ENCODE results near the gene VLDLR.

VLDLR gene

DNA sequence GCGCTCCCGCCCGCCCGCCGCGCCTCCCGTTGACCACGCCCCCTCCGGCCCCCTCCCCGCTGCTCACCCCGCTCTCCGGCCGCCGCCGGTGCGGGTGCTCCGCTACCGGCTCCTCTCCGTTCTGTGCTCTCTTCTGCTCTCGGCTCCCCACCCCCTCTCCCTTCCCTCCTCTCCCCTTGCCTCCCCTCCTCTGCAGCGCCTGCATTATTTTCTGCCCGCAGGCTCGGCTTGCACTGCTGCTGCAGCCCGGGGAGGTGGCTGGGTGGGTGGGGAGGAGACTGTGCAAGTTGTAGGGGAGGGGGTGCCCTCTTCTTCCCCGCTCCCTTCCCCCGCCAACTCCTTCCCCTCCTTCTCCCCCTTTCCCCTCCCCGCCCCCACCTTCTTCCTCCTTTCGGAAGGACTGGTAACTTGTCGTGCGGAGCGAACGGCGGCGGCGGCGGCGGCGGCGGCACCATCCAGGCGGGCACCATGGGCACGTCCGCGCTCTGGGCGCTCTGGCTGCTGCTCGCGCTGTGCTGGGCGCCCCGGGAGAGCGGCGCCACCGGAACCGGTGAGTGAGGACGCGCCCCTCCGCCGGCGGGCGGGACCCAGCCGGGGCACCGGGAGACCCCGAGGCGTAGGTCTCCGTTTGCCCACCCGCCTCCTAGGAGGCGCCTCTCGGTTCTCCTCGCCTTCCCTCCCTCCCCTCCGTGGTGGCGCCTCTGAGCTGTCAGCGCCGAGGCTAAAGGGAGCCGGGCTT, at the start of gene VLDLR:
Gene VLDLR, plus strand, starts transcription at position 66 of the 739 bp plus-strand sequence. Its CDS starts 403 bp downstream, at position 469.
- DNase-seq, result peak; percentile 52

DNA sequence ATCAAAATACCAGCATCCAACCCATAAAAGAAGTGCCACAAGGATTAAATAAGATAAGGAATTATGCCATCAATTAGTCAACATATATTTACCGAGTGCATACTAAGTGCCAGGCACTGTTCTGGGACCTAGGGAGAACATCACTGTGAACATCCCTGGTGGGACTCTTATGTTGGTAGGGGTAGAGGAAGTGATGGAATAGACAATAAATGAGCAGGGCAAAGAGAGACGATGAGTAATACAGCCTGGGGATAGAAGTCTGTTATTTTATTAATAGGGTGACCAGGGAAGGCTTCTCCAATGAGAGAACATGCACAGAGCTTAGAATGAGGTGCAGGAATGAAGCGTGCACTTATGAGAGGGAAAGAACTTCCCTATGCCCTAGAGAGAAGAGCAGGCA, 47.4 kb upstream of the VLDLR start:
- no peak for DNase-seq

DNA sequence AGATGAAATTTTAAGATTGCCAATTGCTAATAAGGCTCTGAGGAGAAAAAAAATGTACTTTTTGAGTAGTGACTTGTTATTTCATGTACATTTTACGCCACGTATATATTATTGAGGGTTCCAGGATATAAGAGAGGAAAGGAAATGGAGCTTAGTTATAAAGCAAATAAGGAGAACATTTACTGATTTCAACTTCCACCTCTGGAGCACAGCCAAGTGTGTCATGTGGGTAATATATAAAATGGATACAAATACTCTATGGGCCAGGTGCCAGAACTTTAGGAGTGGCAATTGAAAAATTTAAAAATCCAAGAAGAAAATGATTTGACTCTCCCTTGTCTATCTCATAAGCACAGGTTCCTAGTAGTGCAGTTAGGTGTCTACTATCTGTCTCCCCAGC, 45.0 kb upstream of the VLDLR start:
- DNase-seq, result no peak

DNA sequence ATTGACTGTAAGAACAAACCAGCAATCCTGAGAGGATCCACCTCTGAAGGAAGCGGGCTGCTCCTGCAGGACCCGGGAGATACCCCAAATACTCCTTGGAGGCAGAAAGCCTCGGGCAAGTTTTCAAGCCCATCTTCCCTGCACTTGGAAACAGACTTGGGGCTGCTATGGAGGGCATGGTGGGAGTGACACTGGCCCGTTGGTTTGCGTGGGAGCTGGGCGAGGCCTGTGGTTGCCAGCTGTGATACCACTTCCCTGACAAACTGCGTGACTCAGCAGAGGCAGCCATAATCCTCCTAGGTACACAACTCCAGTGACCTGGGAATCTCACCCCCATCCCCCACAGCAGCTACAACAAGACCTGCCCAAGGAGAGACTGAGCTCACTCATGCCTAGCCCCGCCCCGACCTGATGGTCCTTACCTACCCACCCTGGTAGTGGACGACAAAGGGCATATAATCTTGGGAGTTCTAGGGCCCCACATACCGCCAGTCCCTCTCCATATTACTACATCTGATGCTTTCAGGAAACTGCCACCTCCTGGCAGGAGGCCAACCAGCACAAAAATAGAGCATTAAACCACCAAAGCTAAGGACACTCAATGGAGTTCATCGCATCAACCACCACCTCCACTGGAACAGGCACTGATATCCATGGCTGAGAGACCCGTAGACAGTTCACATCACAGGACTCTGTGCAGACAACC, 38.1 kb upstream of the VLDLR start:
- peak; percentile 4 for DNase-seq

DNA sequence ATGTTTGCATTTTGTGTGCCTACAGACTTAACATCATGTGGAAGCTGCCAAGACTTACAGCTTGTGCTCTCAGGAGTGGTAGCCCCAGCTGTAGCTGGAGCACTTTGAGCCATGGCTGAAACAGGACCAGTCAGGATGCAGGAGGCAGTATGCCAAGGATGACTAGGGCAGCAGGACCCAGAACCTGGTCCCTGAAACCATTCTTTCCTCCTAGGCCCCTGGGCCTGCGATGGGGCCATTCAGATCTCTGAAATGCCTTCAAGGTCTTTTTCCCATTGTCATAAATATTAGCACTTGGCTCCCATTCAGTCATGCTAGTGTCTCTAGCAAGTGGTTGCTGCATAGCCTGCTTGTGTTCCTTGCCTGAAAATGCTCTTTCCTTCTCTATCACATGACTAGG, 29.6 kb upstream of the VLDLR start:
- no peak for DNase-seq

DNA sequence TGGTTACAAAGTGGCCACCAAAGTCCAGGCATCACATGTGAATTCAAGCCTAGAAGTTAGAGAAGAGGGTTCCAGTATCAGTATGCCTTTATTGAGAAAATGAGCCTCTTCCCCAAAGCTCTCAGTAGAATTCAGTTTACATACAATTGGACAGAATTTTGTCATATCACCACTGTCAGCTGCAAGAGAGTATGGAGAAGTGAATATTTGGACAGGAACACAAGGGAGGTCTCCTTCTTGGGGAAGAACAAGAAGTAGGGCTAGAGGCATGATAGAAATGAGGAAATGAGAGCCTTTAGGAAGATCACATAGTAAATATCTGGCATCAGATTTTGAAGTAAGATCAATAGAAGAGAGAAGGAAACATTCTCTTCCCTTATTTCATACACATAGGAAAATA, 27.8 kb upstream of the VLDLR start:
- DNase-seq, result no peak

DNA sequence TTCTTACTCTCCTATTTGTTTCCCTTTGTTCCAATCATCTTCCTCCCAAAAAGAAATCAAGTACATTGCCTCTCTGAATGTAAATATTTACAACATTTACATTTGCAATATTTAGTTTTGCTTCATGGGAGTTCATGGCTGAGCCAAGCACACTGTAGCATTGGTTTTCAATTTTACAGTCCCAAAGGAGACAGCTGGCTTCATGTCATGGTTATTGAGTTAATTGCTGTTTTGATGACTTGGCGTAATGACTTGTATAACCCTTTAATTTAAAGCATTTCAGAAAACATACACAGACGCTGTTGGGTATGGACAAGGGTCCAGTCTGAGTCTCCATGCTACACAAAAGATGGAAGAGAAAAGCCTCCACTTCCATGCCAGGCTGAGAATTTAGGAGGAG, 25.6 kb upstream of the VLDLR start:
- no peak for DNase-seq

DNA sequence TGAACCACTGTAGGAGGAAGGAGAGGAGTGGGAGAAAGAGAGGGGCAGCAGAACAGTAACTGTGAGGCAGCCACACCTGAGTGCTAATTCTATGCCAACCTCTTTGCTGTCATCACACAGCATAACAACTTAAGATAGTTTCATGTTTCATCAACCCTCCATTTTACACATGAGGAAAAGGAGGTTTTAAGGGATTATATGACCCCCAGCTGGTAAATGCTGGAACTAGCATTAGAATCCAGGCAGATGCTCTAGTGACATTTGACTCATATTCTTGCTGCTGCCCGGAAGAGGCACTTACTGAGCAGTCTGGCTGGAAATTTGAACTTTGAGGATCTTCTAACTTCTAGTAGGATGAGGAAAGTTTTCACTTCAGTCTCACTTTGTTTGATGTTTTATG, 24.1 kb upstream of the VLDLR start:
- DNase-seq, result no peak

DNA sequence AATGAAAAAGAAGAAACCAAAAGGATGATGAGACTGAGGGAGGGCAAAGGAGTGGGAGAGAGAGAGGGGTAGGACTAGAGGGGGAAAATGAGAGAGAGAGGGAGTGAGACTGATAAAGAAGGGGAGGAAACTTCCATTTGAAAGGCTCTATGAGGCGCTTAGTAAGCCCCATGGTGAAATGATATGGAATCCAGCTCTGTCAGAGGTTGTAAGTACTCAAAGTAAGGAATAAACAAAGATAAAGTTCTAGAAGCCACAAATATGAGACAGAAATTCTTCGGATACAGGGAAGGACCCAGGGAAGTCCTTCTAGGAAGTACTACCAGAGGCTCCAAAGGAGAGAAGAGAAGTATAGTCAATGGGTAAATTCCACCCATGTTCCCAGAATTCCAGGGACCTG, 21.7 kb upstream of the VLDLR start:
- no peak for DNase-seq

DNA sequence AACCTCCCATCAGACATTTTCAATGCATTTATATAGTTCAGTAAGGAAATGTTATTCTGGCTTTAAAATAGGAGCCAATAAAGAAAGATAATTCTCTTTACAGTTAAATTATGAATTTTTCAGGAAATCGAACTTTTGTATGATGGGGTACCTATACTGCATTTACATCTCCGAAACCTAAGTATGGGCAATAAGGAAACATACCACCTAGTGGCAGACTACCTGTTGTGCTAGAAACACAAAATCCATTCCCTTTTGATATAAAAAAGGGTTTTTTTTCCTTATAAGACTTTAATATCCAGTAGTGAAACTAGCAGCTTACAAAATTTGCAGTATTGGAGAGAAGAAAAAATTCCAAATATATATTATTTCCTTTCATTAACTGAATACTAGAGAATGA, 21.3 kb upstream of the VLDLR start:
- no peak for DNase-seq

DNA sequence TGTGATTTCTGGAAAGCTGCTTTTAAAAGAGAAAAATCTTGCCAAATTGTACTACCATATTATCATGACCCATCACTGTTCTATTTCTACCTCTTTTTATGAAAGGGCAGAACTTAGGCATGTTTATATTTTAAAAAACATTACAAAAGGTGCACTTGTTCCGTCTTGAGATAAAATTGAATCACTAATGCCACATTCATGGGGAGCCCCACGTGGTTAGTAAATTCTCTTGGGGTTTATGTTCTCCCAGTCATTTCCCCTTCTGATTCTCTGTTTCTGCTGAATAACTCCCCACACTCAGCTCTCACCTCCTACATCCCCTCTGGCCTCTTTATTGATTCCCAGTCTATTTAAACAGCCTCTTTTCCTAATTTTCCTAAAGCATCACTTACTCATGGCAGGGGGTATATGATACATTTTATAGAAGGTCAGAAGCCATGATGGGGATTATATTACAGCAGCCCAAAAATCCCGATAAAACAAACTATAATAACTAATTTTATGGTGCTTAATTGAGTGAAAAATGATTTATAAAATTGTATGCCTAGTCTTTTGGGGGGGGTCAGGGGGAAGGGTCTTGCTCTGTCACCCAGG, 19.7 kb upstream of the VLDLR start:
- DNase-seq, result no peak

DNA sequence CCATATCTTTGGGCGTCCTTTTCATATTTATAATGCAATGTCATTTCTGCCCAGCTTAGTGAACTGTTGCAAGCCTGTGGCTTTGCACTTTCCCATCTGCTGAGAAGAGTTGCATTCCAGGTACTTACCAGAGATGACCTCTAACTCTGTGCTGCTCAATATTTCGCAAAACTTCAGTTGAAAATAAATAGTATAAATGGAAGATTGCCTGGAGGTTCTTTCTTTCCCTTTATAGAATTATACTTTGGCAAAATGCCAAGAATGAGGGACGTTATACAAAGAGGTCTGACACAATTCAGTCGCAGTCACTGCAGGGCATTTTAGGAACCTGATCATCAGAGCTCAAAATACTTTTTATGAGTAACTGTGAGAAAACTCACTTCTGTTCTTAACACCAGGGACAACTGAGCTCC, 18.9 kb upstream of the VLDLR start:
- no peak for DNase-seq

DNA sequence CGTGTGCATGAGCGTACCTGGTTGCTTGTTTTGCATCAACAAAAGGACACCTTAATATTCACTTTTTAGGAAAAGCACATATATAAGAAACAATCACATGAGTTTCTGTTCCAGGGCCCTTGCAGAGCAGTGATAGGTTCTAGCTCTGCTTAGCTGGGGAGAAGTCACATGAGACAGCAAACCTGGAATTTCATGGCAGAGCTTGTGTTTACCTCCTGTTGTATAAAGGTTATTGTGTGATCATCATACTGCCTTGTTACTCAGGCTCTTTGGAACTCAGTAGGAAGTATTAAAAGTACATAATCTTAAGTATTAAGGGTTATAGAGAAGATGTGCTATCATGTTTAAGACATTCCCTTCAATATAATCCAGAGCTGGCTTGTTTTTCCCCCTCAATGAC, 18.0 kb upstream of the VLDLR start:
- no peak for DNase-seq

DNA sequence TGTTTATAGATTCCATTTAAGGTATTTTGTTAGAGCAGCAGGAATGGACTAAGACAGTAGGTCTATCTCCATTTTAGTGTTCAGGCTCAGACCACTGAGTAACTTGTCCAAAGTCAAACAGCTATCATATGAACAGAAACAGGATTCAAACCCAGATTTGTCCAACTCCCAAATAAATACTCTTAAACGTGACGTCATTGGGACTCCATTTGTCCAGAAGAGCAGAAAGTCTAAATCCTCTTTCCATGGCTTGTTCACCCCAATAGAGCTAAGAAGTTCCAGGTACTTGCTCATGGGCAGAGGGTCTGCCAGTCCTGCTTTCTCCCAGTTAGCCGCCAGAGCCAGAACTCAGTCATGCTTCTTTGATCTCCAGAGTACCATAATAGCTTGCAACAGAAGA, 16.3 kb upstream of the VLDLR start:
- no peak for DNase-seq

DNA sequence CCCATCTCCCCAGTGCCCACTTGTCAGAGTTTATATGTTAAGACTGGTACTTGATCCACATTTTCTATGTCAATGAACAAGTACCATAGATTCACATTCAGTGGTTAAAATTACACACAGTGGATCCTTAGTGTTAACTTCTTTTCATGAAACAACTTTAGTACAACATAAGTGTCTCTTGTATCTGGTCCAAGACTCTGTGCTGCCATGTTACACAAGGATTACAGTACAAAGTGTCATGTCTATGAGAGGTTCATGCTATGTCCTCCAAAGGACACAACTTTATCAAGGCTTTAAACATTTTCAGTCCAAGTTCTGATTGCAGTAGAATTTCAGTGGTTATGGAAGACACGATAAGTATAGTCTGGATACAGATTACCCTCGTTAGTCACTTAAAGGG, 13.3 kb upstream of the VLDLR start:
- no peak for DNase-seq

DNA sequence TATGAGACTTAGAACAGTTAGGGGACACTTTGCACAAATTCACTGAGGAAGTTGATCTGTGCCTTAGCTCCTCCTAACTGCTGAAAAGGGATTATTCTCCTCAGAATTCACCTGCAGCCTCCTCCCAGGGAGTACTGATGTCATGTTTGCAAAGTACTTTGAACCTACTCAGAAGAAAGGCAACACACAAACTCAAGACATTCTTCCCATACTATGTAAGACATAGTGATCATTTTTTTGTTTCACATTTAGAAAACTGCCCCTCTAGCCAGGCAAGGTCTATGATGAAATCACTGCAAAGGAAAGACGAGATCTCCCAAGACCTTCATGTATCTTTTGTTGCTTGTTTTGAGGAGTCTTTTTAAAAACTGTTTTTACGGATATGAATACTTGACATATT, 10.6 kb upstream of the VLDLR start:
- DNase-seq, result no peak

DNA sequence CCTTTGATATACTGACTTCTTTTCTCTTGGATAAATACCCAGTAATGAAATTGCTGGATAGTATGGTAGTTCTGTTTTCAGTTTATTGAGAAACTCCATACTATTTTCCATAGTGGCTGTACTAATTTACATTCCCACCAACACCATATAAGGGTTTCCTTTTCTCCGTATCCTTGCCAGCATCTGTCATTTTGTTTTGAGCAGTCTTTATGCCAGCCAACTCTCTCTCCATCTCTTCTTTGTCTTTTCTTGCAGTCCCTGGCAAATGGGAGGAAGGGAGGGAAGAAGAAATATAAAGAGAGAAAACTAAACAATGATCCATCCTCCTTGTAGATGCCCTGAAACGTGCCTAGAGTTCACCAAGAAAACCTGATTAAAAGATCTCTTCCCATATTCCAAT, 9.6 kb upstream of the VLDLR start:
- DNase-seq, result no peak

DNA sequence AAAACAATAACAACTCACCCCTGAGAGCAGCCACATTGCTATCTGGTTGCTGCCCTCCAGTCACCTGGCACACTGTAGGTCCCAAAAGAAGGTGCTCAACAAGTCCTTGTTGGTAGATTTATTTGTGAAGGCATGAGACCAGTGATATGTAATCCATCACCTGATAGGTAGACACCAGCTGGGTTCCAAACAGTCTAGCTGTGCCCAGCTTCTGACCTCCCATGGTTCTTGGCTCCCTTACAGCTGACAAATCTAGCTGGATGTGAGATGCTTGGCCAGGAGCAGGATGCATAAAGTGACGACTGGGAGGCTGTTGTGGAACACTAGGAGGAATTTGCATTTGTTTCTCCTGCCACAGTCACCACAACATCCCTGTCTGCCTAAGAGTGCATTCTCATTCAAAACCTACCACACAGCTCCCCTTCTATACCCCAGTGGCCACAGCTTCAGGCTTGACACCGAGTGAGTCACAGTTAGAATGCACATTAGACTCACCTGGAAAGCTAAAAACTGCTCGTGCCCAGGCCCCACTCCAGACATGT, 7.8 kb upstream of the VLDLR start:
- DNase-seq, result no peak

DNA sequence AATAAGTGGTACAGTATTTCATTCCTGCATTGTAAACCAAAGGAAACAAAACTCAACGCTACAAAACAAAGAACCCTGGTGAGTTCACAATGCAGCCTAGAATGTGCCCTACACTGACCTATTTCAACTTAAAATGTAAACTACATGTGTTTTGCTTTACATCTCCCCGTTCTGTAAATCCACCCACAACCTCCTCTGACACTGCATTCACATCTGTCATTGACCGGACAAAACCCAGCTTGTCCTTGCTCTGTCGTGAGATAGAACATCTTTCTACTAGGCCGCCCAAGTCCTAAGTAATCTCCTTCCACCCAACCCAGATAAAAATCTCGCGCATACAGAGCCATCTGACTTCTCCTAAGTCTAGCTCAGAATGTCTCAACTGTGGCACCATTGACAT, 6.1 kb upstream of the VLDLR start:
- no peak for DNase-seq

DNA sequence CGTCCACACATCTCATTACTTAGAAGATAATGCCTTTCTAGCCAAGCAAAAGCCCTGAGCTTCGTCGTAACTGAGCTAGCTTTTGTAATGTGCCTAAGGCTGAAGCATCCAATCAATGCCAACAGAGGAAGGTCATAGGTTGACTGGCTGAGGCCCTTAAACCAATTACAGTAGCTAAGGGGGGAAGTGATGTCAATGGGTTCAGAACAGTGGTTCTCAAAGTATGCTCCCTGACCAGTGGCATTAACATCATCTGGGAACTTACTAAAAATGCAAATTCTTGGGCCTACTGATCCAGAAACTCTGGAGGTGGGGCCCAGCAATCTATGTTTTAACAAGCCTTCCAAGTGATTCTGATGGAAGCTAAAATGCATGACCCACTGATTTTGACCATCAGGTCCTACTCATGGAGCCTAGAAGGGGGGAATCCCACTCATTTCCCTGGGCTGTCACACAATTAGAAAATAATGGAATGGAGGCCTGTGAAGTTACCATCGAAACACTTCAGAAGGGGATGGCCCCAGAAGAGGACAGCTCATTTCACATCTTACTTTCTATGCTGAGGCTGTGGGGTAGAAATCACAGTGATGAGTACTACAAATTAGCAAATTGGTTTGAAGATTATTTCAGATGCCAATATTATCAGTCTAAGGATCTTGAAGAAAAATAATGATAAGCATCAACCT, 4.8 kb upstream of the VLDLR start:
- DNase-seq, result no peak

DNA sequence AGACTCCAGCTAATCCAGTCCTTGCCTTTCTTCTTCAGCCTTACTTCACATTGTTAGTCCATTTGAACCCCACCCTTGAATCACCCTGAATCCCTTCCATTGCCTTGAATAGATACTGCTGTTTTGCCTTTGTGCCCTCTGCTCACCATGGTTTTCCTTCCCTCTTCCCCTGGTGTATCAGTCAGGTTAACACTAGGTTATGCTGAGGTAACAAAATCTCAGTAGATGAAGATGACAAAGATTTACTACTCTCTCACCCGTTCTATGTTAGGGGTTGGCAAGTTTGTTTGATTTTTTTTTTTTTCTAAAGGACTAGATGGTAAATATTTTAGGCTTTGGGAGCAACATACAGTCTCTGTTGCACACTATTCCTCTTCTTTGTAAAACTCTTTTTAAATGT, 3.3 kb upstream of the VLDLR start:
- no peak for DNase-seq

DNA sequence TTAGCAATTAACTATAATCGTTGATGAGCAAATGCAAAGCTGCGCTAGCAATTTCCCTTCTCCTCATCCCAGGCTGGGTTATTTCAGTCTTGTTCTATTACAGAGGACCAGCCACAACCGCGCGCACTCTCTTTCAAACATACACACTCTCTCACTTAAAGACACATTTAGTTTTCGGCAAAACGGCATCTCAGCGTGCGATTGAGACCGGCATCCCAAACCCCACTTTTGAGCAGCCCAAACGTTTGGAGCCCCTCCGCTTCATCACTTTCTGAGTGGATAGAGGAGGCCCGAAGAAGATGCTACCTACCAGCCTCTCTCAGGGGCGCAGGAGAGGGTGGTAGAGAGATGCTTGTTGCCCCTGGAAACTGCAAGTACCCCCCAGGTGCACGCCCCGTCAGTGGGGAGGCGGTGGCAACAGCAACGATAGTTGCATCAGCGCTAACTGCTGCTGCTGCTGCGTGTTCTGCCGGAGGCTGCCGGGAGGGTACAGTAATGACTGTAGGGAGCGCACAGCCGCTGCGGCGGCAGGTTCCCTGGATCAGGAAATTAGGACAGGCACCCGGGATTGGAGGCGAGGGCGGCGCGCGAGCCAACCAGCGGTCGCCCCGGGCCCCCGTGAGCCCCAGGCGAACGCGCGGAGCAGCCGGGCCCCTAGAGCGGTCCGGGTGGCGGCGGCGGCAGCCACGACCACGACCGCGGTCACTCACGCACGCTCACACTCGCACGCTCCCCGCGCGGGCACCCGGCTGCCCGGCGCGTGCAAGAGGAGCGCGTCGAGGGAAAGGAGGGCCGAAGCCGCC, 467 bp upstream of the VLDLR start:
- DNase-seq, result peak; percentile 77
